ENCODE measurements around the gene RFXANK. TPM values are rescaled to one million over a fixed set of nuclear protein-coding genes. Genes with fewer than 3 reads are reported as not detected.
"Not testable (repeated sequence)": the region's sequence is repeated elsewhere in the genome, so short reads cannot be mapped to it uniquely, and the experiment has no call there.

Gene RFXANK
- total RNA-seq (100 to 1,000 TPM in 1 of 2 donors, 10 to 100 TPM in 1; 28.6 to 103 TPM), polyA plus RNA-seq (ENCODE audit: insufficient read length in 2 of 2) (10 to 100 TPM; 57.2 to 58.4 TPM)
- long read RNA-seq, donor 1, transcript RFXANK-203 (9 exons, 1,212 nt), result major isoform, 10 of 38 reads
- long read RNA-seq, donor 1, partial matches to known transcripts, result 23 of 38 reads
- long read RNA-seq, donor 1, other reads (novel, unspliced or antisense), result 0 of 38 reads
- long read RNA-seq, donor 2, transcript RFXANK-203 (9 exons, 1,212 nt), result major isoform, 7 of 24 reads
- long read RNA-seq, donor 2, partial matches to known transcripts, result 0 of 24 reads
- long read RNA-seq, donor 2, other reads (novel, unspliced or antisense), result 13 of 24 reads
- long read RNA-seq, donor 3, transcript RFXANK-203 (9 exons, 1,212 nt), result major isoform, 5 of 15 reads
- long read RNA-seq, donor 3, partial matches to known transcripts, result 0 of 15 reads
- long read RNA-seq, donor 3, other reads (novel, unspliced or antisense), result 8 of 15 reads
- long read RNA-seq, donor 4, transcript RFXANK-203 (9 exons, 1,212 nt), result major isoform, 23 of 65 reads
- long read RNA-seq, donor 4, partial matches to known transcripts, result 39 of 65 reads
- long read RNA-seq, donor 4, other reads (novel, unspliced or antisense), result 0 of 65 reads

DNA sequence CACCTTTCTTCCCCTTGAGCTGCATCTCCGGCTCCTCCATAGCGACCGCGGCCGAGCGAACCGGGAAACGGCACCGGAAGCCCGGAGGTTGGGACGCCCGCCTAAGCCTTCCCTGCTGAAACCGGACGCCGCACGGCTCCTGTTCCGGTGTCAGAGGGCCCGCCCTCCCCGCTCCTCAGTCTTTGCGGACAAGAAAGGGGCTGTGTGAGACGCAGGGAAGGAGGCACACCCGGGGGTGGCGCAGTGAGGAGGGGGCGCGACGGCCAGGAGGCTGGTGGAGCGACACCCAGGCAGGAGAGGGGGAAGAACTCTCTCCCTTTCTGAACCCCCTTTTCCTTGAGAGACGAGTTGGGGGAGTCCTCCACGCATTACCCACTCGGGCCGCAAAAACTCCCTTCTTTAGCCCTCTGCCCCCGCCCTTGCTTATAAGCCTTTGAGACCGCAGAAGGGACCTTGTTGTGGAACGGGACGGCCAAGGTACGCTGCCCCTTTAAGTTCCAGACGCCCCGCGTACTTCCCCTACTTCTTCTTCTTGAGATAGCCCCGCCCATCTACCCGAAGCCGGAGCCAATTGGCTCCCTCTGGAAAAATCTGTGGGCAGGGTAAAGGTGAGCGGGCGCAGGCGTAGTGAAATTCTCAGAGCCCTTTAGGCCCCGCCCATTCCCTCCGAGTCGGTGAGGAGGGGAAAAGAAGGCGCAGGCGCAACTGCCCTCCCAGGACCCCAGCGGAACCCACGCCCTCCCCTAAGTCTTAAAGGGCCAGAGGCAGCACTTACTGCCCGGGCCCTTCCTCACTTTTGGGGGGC is at the start of gene RFXANK, which contains the start of gene BORCS8:
Gene RFXANK, plus strand, starts transcription at position 181 of the 805 bp plus-strand sequence. CDS start 1,689 bp downstream, outside the sequence.
Gene BORCS8, minus strand, starts transcription at position 75 of the 805 bp plus-strand sequence. Its CDS starts 35 bp downstream, at position 40.
- no peaks in the 10 kb centered on the region for H3K9me3 ChIP-seq (ENCODE audit: control insufficient read depth, insufficient read depth, low read length)
- DNase-seq (ENCODE audit: low read depth in 4 of 6, low spot score in 6 of 6), result peak; percentile 97 to 100 (median 100)
- 0% methylated on average over 43 of the region's 53 CpGs for WGBS (ENCODE audit: insufficient coverage)
- H3K4me1 ChIP-seq (ENCODE audit: control insufficient read depth, insufficient read depth, low read length), result peaks cover 36% of the 10 kb centered on the region
- H3K27me3 ChIP-seq (ENCODE audit: control insufficient read depth, insufficient read depth, low read length), result no peaks in the 10 kb centered on the region
- H3K4me3 ChIP-seq (ENCODE audit: low read depth, low read length), result peak within 1 kb of the TSS; percentile 99
- H3K36me3 ChIP-seq (ENCODE audit: control insufficient read depth, insufficient read depth, low read length), result peaks cover 30% of the 10 kb centered on the region
- peak within 1 kb of the TSS; percentile 100 for H3K27ac ChIP-seq (ENCODE audit: low read depth, low read length)

DNA sequence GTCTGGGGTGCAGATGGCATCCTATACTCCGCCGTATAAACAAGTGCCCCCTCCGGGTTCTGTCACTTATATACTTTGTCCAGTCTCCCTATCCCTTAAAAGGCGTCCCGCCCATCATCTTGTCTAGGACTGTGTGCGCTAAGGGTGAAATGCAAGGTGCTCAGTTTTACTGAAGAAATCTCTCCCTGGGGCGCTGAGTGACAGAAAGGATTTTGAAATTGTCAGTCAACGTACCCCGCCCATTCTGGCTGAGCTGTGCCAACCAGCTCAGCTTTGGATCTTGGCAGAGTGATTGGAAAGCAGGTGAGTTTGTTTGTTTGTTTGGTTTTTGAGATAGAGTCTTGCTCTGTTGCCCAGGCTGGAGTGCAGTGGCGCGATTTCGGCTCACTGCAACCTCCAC is 49.7 kb upstream of the RFXANK start:
- no peaks in the 10 kb centered on the region for H3K9me3 ChIP-seq (ENCODE audit: control insufficient read depth, insufficient read depth, low read length)
- H3K27ac ChIP-seq (ENCODE audit: low read depth, low read length), result no peak overlapping the region
- no peaks in the 10 kb centered on the region for H3K27me3 ChIP-seq (ENCODE audit: control insufficient read depth, insufficient read depth, low read length)
- no peak overlapping the region for H3K4me3 ChIP-seq (ENCODE audit: low read depth, low read length)
- WGBS (ENCODE audit: insufficient coverage), result 94% methylated on average over 9 of the region's 12 CpGs
- peaks cover 15% of the 10 kb centered on the region for H3K36me3 ChIP-seq (ENCODE audit: control insufficient read depth, insufficient read depth, low read length)
- no peak for DNase-seq (ENCODE audit: low read depth in 4 of 6, low spot score in 6 of 6)
- peaks cover 20% of the 10 kb centered on the region for H3K4me1 ChIP-seq (ENCODE audit: control insufficient read depth, insufficient read depth, low read length)

- H3K27me3 ChIP-seq (ENCODE audit: control insufficient read depth, insufficient read depth, low read length), result no peaks in the 10 kb centered on the region
- no peak overlapping the region for H3K4me3 ChIP-seq (ENCODE audit: low read depth, low read length)
- DNase-seq (ENCODE audit: low read depth in 4 of 6, low spot score in 6 of 6), result no peak
- peaks cover 11% of the 10 kb centered on the region for H3K4me1 ChIP-seq (ENCODE audit: control insufficient read depth, insufficient read depth, low read length)
- H3K36me3 ChIP-seq (ENCODE audit: control insufficient read depth, insufficient read depth, low read length), result peaks cover 26% of the 10 kb centered on the region
- no peak overlapping the region for H3K27ac ChIP-seq (ENCODE audit: low read depth, low read length)
- WGBS (ENCODE audit: insufficient coverage), result 87% methylated on average over 17 of the region's 17 CpGs
- H3K9me3 ChIP-seq (ENCODE audit: control insufficient read depth, insufficient read depth, low read length), result no peaks in the 10 kb centered on the region
Measured at GRCh38 chr19:19145281-19145680, 46.8 kb upstream of the RFXANK start.

DNA sequence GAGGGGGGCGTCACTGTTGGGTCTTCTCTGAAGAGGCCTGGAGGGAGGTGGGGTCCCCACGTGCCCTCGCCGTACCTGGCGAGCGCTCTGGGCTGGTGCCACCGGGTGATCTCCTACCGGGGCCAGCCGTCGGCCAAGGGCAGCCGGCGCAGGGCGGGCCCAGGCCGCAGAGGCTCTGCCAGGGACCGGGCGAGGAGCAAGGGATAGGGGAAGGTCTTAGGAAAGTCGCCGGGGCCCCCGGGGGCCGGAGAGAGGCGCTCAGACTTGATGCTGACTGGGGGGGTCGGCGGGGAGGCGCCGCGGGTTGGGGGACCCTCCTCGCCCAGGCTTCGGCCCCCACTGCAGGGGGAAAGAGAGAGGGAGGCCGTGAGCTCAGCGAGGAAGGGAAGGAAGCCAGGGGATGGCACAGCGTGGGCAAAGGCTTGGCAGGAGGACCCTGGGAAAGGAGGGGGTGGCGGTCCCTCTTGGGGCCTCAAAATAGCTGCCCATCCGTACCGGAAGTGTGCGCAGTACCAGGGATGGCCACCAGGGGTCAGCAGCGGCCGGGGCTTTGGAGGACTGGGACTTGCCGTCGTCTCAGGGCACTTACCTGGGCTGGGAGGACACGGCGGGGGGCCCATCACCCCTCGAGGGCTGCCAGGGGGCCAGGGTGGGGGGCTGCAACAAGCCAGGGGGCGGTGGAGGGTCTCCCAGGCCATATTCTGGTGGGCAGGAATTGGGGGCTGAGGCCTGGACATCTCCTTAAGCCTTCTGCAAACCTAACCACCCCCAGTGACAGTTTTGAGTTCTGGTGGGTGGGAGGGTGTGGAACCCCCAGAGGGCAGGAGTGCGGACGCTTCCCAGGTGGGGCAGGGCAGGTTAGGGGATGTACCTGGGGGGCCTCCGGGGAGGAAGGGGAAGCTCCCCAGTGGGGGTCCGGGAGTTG is 46.1 kb upstream of the RFXANK start:
- Histone ChIP-seq H3K27ac (ENCODE audit: low read depth, low read length) (no peak overlapping the region), H3K4me3 (ENCODE audit: low read depth, low read length) (no peak overlapping the region)
- WGBS (ENCODE audit: insufficient coverage), result 22% methylated on average over 41 of the region's 47 CpGs

DNA sequence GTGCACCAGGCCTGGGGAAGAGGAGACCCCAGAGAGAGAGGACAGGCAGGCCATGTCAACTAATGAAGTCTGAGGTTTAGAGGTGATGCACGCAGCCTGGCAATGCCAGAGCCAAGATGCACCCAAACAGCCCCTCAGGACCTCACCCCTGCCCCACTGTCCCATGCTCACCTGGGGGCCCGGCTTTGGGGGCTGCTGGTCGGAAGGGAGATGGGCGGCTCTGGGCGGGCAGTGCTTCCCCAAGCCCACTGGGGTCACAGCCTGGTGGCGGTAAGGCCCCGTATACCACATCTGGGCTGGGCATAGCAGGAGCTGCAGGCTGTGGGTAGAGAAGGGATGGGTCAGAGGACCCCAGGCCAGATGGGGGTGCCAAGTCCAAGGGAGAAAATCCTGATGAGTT is 45.2 kb upstream of the RFXANK start:
- WGBS (ENCODE audit: insufficient coverage), result 87% methylated on average over 4 of the region's 7 CpGs
- Histone ChIP-seq H3K27ac (ENCODE audit: low read depth, low read length) (no peak overlapping the region), H3K27me3 (ENCODE audit: control insufficient read depth, insufficient read depth, low read length) (no peaks in the 10 kb centered on the region), H3K36me3 (ENCODE audit: control insufficient read depth, insufficient read depth, low read length) (peaks cover 26% of the 10 kb centered on the region), H3K4me1 (ENCODE audit: control insufficient read depth, insufficient read depth, low read length) (peaks cover 11% of the 10 kb centered on the region), H3K4me3 (ENCODE audit: low read depth, low read length) (no peak overlapping the region), H3K9me3 (ENCODE audit: control insufficient read depth, insufficient read depth, low read length) (no peaks in the 10 kb centered on the region)
- no peak for DNase-seq (ENCODE audit: low read depth in 4 of 6, low spot score in 6 of 6)

More for the DNA sequence above, 46.1 kb upstream of the RFXANK start:
- H3K27me3 ChIP-seq (ENCODE audit: control insufficient read depth, insufficient read depth, low read length), result no peaks in the 10 kb centered on the region
- peak; percentile 24 to 89 (median 46) for DNase-seq (ENCODE audit: low read depth in 4 of 6, low spot score in 6 of 6)
- H3K9me3 ChIP-seq (ENCODE audit: control insufficient read depth, insufficient read depth, low read length), result no peaks in the 10 kb centered on the region
- peaks cover 11% of the 10 kb centered on the region for H3K4me1 ChIP-seq (ENCODE audit: control insufficient read depth, insufficient read depth, low read length)
- H3K36me3 ChIP-seq (ENCODE audit: control insufficient read depth, insufficient read depth, low read length), result peaks cover 26% of the 10 kb centered on the region

DNA sequence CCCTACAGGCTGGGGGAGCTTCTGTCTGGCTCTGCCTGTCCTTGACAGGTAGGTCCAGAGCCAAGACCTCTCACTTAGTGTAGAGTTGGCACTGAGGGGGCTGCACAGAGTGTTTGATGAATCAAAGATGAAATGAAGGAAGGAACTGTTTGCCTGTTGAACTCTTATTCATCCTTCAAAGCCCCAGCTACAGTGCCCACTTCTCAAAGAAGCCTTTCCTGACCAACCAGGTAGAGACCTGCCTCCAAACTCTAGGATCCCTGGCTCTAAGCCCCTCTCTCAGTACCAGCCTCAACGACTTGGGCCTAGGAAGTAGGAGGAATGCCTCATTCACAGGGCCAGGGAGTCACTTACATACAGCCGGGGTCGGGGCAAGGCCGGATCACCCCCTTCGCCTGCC is 44.7 kb upstream of the RFXANK start:
- no peak for DNase-seq (ENCODE audit: low read depth in 4 of 6, low spot score in 6 of 6)
- peaks cover 26% of the 10 kb centered on the region for H3K36me3 ChIP-seq (ENCODE audit: control insufficient read depth, insufficient read depth, low read length)
- no peaks in the 10 kb centered on the region for H3K27me3 ChIP-seq (ENCODE audit: control insufficient read depth, insufficient read depth, low read length)
- 91% methylated on average over 5 of the region's 5 CpGs for WGBS (ENCODE audit: insufficient coverage)
- peaks cover 11% of the 10 kb centered on the region for H3K4me1 ChIP-seq (ENCODE audit: control insufficient read depth, insufficient read depth, low read length)
- no peaks in the 10 kb centered on the region for H3K9me3 ChIP-seq (ENCODE audit: control insufficient read depth, insufficient read depth, low read length)
- H3K27ac ChIP-seq (ENCODE audit: low read depth, low read length), result no peak overlapping the region
- H3K4me3 ChIP-seq (ENCODE audit: low read depth, low read length), result no peak overlapping the region

GRCh38 chr19:19148504-19148903 is 43.6 kb upstream of the RFXANK start:
- Histone ChIP-seq H3K36me3 (ENCODE audit: control insufficient read depth, insufficient read depth, low read length) (peaks cover 26% of the 10 kb centered on the region), H3K4me1 (ENCODE audit: control insufficient read depth, insufficient read depth, low read length) (peaks cover 11% of the 10 kb centered on the region)
- H3K27me3 ChIP-seq (ENCODE audit: control insufficient read depth, insufficient read depth, low read length); H3K4me3 ChIP-seq (ENCODE audit: low read depth, low read length); DNase-seq (ENCODE audit: low read depth in 4 of 6, low spot score in 6 of 6); H3K9me3 ChIP-seq (ENCODE audit: control insufficient read depth, insufficient read depth, low read length); H3K27ac ChIP-seq (ENCODE audit: low read depth, low read length): not testable (repeated sequence)
- 98% methylated on average over 5 of the region's 8 CpGs for WGBS (ENCODE audit: insufficient coverage)

- Histone ChIP-seq H3K4me1 (ENCODE audit: control insufficient read depth, insufficient read depth, low read length) (peaks cover 11% of the 10 kb centered on the region), H3K27me3 (ENCODE audit: control insufficient read depth, insufficient read depth, low read length) (no peaks in the 10 kb centered on the region), H3K27ac (ENCODE audit: low read depth, low read length) (no peak overlapping the region), H3K9me3 (ENCODE audit: control insufficient read depth, insufficient read depth, low read length) (no peaks in the 10 kb centered on the region), H3K36me3 (ENCODE audit: control insufficient read depth, insufficient read depth, low read length) (peaks cover 26% of the 10 kb centered on the region), H3K4me3 (ENCODE audit: low read depth, low read length) (no peak overlapping the region)
- no peak for DNase-seq (ENCODE audit: low read depth in 4 of 6, low spot score in 6 of 6)
- WGBS (ENCODE audit: insufficient coverage), result 82% methylated on average over 2 of the region's 2 CpGs
Measured at GRCh38 chr19:19149435-19149834, 42.6 kb upstream of the RFXANK start.
